Prostate gland (tissue), 2 donors: ENCODE data around the gene ERN1.

Experiments used
- CTCF ChIP-seq, 4 experiments: fragments of 200-600 bp in 2 of 4; fragments of 450-650 bp in 2 of 4; sonication (generic) in 2 of 4; IDR thresholded peaks; 1 replicate in 3 of 4; 2 replicates in 1 of 4; pipeline ENCODE4 v1.5.1; 2016 to 2019; ENCODE audit warnings: antibody characterized with exemption in 4 of 4, mild to moderate bottlenecking in 2 of 4, moderate library complexity in 2 of 4
- POLR2A ChIP-seq: fragments of 450-650 bp; IDR thresholded peaks from one replicate; pipeline ENCODE4 v1.6.1; 2016; ENCODE audit warnings: antibody characterized with exemption, mild to moderate bottlenecking

GRCh38 chr17:64083093-64083492 is 46.9 kb downstream of the ERN1 start:
- TF ChIP-seq POLR2A (no peak), CTCF (IDR thresholded peaks at IDR 0.05) (no peak)
